GM10266 (cell line): Measurements from ENCODE around the gene SLC7A5.

Source experiments
- DNase-seq: peaks from one replicate; pipeline ENCODE4 v3.0.0; 2012; ENCODE audit errors: extremely low spot score
- TF ChIP-seq, protein P1 (sequence below): IDR thresholded peaks from 2 replicates; pipeline ENCODE4 v1.5.1; 2012; ENCODE audit warnings: mild to moderate bottlenecking, low read depth; ENCODE audit not compliant: control insufficient read depth, insufficient read depth; ENCODE audit errors: missing control alignments

The SLC7A5 gene

DNA sequence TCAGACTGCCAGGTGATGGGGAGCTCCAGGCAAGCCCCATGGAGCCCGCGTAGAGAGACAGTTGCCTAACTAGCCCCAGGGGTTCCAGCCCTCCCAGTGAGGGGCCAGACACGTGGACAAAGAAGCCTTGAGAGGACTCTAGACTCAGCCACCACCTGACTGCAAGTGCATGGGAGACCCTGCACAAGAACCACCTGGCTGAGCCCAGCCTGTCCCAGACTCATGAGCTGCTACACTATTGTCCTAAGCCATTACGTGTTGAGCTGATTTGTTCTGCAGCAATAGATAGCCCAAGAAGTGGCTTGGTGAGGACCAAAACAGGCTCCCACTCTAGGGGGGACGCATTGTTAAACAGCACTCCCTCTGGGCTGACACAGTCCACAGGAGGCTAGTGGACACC lies 65.9 kb downstream of the SLC7A5 start:
- TF ChIP-seq, protein P1, sequence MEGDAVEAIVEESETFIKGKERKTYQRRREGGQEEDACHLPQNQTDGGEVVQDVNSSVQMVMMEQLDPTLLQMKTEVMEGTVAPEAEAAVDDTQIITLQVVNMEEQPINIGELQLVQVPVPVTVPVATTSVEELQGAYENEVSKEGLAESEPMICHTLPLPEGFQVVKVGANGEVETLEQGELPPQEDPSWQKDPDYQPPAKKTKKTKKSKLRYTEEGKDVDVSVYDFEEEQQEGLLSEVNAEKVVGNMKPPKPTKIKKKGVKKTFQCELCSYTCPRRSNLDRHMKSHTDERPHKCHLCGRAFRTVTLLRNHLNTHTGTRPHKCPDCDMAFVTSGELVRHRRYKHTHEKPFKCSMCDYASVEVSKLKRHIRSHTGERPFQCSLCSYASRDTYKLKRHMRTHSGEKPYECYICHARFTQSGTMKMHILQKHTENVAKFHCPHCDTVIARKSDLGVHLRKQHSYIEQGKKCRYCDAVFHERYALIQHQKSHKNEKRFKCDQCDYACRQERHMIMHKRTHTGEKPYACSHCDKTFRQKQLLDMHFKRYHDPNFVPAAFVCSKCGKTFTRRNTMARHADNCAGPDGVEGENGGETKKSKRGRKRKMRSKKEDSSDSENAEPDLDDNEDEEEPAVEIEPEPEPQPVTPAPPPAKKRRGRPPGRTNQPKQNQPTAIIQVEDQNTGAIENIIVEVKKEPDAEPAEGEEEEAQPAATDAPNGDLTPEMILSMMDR = no peak
- no peak for DNase-seq

GRCh38 chr16:87802670-87803069 lies 66.6 kb downstream of the SLC7A5 start:
- TF ChIP-seq, protein P1 = no peak
- DNase-seq = no peak

GRCh38 chr16:87801679-87802259 lies 67.5 kb downstream of the SLC7A5 start:
- DNase-seq = no peak
- TF ChIP-seq, protein P1 = no peak

DNA sequence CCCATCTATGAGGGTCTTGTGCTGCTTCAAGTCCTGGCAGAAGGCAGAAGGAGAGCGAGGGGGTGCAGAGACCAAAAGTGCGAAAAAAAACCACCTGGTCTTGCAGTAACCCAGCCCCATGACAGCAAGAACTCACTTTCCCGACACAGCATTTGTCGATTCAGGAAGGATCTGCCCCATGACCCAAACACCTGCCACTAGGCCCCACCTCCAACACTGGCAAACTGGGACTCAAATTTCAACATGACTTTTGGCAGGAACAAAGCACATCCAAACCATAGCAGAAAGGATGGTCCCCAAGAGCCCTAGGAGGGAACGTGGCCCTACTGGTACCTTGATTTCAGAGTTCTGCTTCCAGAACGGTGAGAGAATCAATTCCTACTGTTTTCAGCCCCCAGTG lies 68.8 kb downstream of the SLC7A5 start:
- DNase-seq = no peak
- TF ChIP-seq, protein P1 = no peak

- no peak for DNase-seq
- TF ChIP-seq, protein P1 = no peak
Measured at GRCh38 chr16:87795336-87795735, 74.0 kb downstream of the SLC7A5 start.

DNA sequence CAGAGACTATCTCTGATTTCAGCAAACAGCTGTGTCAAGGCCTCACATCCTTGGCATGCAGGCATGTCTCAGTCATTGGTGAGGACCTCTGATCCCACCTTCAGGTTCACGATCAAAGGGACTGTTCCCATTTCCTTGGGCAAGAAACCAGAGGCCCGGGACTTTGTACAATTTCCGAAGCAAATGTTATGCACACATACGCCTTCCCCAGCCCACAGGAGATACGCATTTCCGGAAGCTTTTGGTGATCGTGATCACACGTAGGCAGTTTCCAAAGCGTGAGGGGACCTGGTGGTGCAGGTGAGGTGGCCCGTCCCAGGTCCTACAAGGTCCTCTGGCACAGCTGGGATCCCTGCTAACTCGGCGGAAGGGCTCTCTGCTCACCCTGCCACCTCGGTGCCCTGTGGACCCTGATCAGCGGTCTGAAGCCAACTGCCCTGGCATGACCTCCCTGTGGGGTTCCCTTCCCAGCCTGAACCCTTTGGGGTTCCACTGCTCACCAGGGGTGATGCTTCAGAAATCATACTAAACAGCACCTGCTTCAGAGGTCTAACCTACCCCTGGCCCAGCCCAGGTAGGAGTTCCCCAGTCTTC lies 74.7 kb downstream of the SLC7A5 start:
- TF ChIP-seq, protein P1 = no peak
- DNase-seq = no peak

- TF ChIP-seq, protein P1 = no peak
Measured at GRCh38 chr16:87792205-87792565, 77.1 kb downstream of the SLC7A5 start.

More at GRCh38 chr16:87792205-87792565, 77.1 kb downstream of the SLC7A5 start:
- DNase-seq = no peak
